Measurements from ENCODE around the gene CCDC136.

The CCDC136 gene

GRCh38 chr7:128833148-128833945, 41.6 kb downstream of the CCDC136 start:
- no peak for DNase-seq

GRCh38 chr7:128833946-128834325, 42.2 kb downstream of the CCDC136 start:
- no peak for DNase-seq

- no peak for DNase-seq
These were observed 43.5 kb downstream of the CCDC136 start for GRCh38 chr7:128835231-128835751.

DNA sequence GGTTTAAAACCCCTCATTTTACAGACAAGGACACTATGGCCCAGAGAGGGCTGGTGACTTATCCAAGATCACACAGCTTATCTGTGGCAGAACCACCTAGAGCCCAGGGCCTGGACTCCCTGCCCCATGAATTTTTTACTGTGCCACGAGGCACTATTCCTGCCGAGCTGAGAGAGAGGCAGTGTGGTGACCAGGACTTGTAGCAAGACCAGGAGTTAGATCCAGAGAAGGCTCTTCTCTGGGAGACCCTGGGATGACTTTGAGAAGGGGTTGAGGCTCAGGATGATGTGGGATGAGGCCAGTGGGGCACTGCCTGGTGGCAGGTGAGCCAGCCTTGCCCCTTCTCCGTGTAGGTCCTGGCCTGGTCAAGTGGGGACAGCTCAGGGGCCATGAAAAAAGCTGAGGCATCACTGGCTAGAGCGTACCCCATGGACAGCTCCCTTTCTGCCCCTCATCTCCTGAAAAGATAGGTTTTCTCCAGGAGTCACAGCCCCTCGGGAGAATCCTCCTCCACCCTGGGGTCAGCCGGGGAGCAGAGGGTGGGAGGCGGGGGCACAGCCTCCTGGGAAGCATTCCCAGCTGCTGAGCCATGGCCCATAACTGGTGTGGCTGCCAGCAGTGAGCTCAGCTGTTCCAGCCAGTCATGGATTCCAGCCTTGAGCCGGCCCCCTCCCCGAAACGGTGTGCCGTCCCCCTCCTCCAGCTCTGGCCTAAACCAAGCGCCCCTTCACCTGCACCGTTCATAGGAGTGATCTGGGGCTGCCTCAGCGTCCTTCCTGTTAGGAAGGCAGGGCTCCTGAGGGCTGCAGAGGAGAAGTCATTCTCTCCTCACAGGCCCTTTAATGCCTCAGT, 44.2 kb downstream of the CCDC136 start:
- DNase-seq: no peak

- no peak for DNase-seq
These were observed 45.1 kb downstream of the CCDC136 start for GRCh38 chr7:128836729-128837348.

DNA sequence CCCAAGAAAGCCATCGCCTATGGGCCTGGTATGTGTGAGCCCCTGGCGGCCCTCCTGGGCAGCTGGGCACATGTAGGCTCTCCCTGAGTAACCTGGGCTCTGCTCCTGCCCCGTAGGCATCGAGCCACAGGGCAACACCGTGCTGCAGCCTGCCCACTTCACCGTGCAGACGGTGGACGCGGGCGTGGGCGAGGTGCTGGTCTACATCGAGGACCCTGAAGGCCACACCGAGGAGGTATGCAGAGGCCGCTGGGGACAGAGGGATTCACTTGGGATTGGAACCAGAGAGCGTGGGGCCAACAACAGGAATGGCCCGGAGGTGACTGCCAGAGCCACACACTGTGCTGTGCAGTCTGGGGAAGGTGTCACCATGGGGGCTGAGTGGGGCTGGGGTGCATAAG, 45.8 kb downstream of the CCDC136 start:
- DNase-seq: no peak

DNA sequence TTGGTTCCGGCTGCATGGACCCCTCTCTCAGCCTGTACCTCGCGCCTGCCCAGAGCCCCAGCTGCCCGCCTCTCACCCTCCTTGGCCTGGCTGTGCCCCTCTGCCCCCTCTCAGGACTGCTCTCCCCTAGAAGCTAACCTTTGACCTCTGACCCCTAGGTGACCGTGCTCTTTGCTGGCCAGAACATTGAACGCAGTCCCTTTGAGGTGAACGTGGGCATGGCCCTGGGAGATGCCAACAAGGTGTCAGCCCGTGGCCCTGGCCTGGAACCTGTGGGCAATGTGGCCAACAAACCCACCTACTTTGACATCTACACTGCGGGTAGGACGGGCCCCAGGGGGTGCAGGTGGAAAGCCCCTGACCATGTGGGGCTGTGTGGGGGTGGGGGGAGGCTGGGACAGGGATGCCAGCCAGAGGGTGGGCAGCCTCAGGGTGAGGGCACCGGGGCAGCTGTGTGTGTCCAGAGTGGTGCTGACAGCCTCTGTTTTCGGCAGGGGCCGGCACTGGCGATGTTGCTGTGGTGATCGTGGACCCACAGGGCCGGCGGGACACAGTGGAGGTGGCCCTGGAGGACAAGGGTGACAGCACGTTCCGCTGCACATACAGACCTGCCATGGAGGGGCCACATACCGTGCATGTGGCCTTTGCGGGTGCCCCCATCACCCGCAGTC, 46.5 kb downstream of the CCDC136 start:
- DNase-seq: no peak

DNA sequence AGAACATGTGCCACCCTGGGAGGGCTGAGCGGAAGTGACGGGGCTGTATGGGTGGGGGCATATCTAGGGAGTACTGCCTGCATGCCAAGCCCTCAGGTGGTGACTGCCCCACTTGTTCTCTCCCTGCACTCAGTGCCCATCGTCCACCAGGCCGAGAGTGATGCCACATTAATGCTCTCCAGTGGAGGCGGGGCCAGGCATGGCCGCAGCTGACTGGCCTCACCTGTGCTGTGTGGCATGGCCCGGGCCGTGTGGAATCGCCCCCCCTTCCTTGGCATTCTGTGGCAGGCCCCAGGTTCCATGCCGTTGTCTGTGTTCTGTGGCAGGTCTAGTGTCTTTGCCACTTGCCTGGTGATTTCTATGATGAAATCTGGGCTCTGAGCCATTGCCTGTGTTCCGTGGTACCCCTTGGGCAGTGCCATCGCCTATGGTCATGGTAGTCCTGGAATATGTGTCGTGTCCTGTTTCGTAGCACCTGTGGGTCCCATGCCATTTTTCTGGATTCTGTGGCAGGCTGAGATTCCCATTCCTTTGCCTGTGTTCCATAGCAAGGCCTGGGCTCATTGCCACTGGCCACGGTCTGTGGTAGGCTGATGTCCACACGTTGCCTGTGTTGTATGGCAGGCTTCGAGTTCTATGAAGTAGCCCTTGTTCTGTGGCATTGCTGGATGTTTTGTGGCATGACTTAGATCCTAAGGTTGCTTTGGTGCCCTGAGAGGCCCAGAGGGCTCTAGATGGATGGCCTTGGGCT, 47.4 kb downstream of the CCDC136 start:
- DNase-seq: no peak

DNA sequence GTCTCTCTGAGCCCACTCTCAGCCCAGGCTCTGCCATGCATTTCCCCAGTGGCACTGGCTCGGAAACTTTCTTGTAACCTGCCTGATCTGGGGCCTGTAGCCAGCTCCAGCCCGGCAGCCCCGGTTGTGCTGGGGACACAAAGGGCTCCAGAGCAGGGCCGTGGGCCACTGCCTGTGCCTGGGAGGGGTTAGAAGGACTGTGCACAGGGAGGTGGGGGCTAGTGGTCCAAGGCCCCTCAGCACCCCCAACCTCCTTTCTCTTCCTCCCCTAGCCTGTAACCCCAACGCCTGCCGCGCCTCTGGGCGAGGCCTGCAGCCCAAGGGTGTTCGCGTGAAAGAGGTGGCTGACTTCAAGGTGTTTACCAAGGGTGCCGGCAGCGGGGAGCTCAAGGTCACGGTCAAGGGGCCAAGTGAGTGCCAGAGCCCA, 48.0 kb downstream of the CCDC136 start:
- no peak for DNase-seq

GRCh38 chr7:128840326-128841170, 48.8 kb downstream of the CCDC136 start:
- no peak for DNase-seq

DNA sequence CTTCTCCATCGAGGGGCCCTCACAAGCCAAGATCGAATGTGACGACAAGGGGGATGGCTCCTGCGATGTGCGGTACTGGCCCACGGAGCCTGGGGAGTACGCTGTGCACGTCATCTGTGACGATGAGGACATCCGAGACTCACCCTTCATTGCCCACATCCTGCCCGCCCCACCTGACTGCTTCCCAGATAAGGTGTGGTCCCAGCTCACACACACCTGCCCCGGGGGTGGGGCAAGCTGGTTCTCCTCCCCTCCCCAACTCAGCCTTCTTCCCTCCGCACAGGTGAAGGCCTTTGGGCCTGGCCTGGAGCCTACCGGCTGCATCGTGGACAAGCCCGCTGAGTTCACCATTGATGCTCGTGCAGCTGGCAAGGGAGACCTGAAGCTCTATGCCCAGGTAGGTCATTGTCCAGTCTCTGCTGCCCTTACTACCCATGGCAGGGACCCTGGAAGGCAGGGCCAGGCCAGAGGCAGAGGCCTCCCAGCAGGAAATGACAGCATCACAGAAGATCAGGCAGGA, 49.5 kb downstream of the CCDC136 start:
- no peak for DNase-seq

DNA sequence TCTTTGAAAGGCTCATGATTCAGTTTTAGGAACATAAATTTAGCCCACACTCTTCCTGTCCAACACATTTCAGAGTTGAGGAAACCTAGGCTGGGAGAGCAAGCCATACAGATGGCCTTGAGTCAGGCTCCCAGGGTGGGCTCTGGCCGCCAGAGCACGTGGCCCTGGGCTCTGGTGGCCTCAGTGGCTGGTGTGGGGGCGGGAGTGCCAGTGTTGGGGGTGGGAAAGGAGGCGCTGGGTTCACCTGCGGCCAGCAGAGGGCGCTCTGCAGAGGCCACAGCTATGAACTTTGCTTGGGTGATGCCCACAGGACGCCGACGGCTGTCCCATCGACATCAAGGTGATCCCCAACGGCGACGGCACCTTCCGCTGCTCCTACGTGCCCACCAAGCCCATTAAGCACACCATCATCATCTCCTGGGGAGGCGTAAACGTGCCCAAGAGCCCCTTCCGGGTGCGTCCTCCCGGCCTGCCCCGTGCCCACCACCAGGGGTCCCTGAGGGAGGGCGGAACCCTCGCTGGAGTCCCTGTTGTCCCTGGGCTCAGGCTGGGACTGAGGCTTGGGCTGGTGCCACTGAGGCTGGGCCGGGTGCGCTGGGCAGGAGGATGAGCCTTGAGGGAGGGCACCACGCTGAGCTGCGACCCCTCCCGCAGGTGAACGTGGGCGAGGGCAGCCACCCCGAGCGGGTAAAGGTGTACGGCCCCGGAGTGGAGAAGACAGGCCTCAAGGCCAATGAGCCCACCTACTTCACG, 50.3 kb downstream of the CCDC136 start:
- DNase-seq: peak; percentile 71 to 72

GRCh38 chr7:128842674-128843641, 51.2 kb downstream of the CCDC136 start:
- no peak for DNase-seq

DNA sequence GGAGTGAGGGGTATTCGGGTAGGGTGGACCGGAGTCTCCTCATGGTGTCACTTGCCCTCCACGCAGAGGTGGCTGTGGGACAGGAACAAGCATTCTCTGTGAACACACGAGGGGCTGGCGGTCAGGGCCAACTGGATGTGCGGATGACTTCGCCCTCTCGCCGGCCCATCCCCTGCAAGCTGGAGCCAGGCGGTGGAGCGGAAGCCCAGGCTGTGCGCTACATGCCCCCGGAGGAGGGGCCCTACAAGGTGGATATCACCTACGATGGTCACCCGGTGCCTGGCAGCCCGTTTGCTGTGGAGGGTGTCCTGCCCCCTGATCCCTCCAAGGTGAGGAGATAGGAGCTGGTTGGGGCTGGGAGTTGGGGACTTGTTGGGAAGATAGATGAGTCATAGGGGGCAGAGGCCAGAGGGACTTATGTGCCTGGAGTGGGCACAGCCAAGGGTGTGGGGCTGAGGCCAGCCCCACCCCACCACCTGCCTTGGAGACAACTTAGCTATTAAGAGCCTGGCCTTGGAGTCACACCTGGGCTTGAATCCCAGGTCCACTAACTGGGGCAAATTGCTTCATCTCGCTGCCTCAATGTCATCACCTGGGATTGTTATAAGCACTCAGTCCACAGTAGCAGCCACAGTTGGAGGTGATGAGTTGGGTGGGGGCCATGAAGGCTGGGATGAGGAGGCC, 52.3 kb downstream of the CCDC136 start:
- DNase-seq: no peak

DNA sequence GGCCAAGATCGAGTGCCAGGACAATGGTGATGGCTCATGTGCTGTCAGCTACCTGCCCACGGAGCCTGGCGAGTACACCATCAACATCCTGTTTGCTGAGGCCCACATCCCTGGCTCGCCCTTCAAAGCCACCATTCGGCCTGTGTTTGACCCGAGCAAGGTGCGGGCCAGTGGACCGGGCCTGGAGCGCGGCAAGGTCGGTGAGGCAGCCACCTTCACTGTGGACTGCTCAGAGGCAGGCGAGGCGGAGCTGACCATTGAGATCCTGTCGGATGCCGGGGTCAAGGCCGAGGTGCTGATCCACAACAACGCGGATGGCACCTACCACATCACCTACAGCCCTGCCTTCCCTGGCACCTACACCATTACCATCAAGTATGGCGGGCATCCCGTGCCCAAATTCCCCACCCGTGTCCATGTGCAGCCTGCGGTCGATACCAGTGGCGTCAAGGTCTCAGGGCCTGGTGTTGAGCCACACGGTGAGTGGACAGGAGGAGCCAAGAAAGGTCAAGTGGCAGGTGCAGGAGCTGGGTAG, 53.1 kb downstream of the CCDC136 start:
- no peak for DNase-seq

GRCh38 chr7:128845475-128845874, 53.7 kb downstream of the CCDC136 start:
- no peak for DNase-seq

- DNase-seq: no peak
These were observed 54.2 kb downstream of the CCDC136 start for GRCh38 chr7:128845987-128846386.

Measured in activated CD4-positive, alpha-beta T cell treated with anti-CD3 and anti-CD28 coated beads, Interleukin-2, amount 50 U/mL, for 48 hours (primary cell).